NCI-H345 treated with DMSO at 0.1 percent for 48 hours (cell line): Measurements from ENCODE around the gene ZSCAN5B.
"Not testable (repeated sequence)": the region's sequence is repeated elsewhere in the genome, so short reads cannot be mapped to it uniquely, and the experiment has no call there.

Experiments used
- DNase-seq: peaks from one replicate; lab custom pipeline; 2025; ENCODE audit not compliant: unreplicated experiment; lab: John Stamatoyannopoulos, UW

ZSCAN5B gene

GRCh38 chr19:56176881-56177280 lies 20.7 kb downstream of the ZSCAN5B start:
- no peak for DNase-seq

DNA sequence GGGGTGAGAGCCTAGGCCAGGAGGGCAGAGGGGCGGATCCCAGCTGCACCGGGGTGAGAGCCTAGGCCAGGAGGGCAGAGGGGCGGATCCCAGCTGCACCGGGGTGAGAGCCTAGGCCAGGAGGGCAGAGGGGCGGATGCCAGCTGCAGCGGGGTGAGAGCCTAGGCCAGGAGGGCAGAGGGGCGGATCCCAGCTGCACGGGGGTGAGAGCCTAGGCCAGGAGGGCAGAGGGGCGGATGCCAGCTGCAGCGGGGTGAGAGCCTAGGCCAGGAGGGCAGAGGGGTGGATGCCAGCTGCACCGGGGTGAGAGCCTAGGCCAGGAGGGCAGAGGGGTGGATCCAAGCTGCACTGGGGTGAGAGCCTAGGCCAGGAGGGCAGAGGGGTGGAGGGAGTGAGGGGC lies 21.3 kb downstream of the ZSCAN5B start:
- not testable (repeated sequence) for DNase-seq

- DNase-seq, result not testable (repeated sequence)
These were observed 21.7 kb downstream of the ZSCAN5B start, which contains the start of gene GALP for GRCh38 chr19:56175861-56176307. GALP (plus strand) TSS chr19:56176008; CDS start chr19:56177109, 1,101 bp downstream.

- no peak for DNase-seq
These were observed 23.0 kb downstream of the ZSCAN5B start for GRCh38 chr19:56174550-56174949.

DNA sequence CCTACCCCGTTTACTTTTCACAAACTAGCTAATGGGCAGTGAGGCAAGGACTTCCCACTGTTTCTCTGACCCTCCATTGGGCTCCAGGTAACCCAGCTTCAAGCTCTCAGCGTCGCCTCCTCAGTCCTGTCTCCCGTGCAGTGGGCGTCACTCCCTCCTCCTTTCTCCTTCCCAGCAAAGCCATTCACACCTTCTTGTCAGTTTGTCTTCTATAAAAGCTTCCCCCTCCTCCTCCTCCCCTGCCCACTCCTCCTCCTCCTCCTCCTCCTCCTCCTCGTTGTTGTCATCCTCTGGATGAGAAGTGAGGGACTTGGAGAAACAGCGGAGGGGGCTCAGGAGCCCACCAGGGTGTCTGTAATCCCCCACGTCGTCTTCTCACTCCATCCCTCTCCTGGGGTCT lies 23.5 kb downstream of the ZSCAN5B start:
- DNase-seq, result no peak

DNA sequence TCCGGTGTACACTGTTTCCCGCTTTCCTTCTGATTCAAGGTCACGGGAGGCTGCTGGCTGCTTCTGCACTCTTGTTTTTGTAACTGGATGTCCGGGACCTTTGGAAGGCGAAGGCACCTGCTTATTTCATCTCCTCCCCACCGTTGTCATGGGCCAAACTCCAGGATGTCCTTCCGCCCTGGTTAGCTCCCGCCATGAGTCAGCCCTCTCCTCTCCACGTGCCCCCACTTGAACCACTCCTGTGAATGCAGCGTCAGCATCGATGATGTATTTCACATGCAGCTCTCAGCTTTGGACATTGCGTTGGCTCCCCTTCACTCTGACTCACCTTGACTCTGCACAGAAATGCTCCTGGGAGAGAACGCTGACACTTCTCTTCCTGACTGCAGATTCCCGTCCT lies 27.3 kb downstream of the ZSCAN5B start:
- DNase-seq, result no peak

- DNase-seq, result no peak
These were observed 30.5 kb downstream of the ZSCAN5B start for GRCh38 chr19:56167064-56167578.

DNA sequence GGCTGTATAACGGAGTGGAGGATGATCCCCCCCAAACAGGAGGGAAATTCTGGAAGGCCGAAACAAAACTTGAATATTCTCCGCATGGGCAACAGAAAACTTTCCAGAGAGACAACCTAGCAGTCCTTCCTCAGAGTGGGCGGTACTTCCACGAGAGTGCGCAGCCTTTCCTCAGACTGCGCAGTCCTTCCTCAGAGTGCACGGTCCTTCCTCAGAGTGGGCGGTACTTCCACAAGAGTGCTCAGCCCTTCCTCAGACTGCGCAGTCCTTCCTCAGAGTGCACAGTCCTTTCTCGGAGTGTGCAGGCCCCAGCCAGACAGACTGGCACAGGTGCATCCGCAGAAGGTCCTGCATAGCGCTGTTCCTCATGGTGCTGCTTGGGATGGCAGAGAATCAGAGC lies 34.5 kb downstream of the ZSCAN5B start:
- no peak for DNase-seq

GRCh38 chr19:56162258-56162657 lies 35.3 kb downstream of the ZSCAN5B start:
- no peak for DNase-seq

GRCh38 chr19:56161534-56161933 lies 36.0 kb downstream of the ZSCAN5B start:
- no peak for DNase-seq

DNA sequence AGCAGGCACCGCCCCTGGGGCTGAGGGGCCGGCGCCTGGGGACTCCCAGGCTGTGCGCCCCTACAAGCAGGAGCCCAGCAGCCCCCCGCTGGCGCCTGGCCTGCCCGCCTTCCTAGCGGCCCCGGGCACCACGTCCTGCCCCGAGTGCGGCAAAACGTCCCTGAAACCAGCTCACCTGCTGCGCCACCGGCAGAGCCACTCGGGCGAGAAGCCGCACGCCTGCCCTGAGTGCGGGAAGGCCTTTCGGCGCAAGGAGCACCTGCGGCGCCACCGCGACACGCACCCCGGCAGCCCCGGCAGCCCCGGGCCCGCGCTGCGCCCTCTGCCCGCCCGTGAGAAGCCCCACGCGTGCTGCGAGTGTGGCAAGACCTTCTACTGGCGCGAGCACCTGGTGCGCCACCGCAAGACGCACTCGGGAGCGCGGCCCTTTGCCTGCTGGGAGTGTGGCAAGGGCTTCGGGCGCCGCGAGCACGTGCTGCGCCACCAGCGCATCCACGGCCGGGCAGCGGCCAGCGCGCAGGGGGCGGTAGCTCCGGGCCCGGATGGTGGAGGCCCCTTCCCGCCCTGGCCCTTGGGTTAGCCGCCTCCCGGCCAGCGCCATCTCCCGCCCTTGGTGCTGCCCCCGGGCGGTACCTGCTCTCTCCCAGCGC lies 37.8 kb downstream of the ZSCAN5B start:
- DNase-seq, result no peak

GRCh38 chr19:56159009-56159559 lies 38.5 kb downstream of the ZSCAN5B start:
- DNase-seq, result no peak

DNA sequence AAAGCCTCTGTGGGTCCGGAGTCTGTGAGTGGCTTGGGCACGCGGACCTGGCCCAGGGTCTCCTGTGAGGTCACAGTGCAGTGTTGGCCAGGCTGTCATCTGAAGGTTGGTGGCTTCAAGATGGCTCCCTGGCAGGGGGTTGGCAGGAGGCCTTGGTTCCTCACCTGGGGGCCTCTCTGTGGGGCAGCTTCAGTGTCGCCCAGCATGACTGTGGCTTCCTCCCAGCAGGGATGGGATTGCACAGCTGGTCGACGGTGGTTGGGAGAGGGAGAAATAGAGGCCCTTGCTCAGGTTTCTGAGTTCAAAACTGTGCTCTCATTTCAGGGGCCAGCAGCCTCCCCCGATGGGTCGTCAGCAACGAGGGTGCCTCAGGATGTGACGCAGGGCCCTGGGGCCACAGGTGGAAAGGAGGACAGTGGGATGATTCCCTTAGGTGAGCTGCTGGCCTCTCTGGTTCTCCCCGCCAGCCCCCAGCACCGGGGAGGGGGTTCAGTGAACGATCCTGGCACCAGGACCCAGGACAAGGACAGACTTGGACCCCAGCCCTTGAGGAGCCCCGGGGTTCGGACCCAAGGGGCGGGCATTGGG lies 39.3 kb downstream of the ZSCAN5B start:
- DNase-seq, result no peak

DNA sequence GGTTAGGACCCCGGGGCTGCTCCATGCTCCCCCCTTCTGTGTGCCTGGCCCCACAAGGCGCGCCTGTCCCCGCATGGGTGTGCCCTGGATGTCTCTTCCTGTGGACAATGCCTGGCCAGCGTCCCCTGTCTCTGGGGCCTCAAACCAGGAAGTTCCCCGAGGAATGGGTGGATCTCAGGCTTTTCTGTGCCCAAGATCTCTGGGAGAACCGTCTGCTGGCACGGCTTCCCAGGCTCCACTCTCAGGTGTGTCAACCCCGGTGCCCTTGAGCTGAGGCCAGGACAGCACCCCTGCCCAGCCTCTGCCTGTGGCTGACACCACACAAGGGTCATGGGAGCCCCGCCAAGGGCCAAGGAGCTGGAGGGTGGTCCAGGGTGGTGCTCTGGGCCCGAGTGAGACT lies 40.8 kb downstream of the ZSCAN5B start:
- no peak for DNase-seq

- DNase-seq, result no peak
These were observed 42.4 kb downstream of the ZSCAN5B start for GRCh38 chr19:56155124-56155687.

GRCh38 chr19:56153507-56153906 lies 44.1 kb downstream of the ZSCAN5B start:
- DNase-seq, result no peak

- DNase-seq, result no peak
These were observed 44.9 kb downstream of the ZSCAN5B start for GRCh38 chr19:56152644-56153043.

GRCh38 chr19:56150358-56150757 lies 47.2 kb downstream of the ZSCAN5B start:
- no peak for DNase-seq

- no peak for DNase-seq
These were observed 47.9 kb downstream of the ZSCAN5B start for GRCh38 chr19:56149656-56150038.

- not testable (repeated sequence) for DNase-seq
These were observed 48.5 kb downstream of the ZSCAN5B start for GRCh38 chr19:56148955-56149655.

DNA sequence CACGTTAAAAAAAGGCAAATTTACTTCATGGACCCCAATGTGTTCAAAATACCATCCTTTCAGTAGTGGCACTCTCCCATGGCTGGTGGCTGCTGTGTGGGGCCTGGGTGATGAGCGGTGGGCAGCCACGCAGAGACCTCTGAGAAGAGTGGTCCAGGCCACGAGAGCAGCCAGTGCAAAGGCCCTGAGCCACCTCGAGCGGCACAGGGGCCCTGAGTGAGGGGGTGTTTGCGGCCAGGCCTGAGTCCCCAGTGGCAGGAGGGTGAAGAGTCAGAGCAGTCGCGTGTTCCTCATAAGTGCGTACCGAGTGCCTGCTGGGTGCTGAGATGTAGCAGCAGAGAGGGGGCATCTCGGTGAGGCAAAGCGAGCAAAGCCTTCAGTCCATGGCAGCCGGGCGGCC lies 49.5 kb downstream of the ZSCAN5B start:
- DNase-seq, result no peak
